Sigmoid colon (tissue), 7 donors: ENCODE data around the gene IWS1. TPM values are rescaled to one million over a fixed set of nuclear protein-coding genes. Genes with fewer than 3 reads are reported as not detected.

Source experiments
- DNase-seq: peaks from one replicate; pipeline ENCODE4 v3.0.0-alpha.2; 2019
- H3K27ac ChIP-seq, 4 donors: fragments of 200-600 bp; sonication (generic); one replicate each; pipeline ENCODE4 v1.5.1; 2016 to 2019; ENCODE audit warnings: mild to moderate bottlenecking in 1 of 4
- H3K27me3 ChIP-seq, 3 donors: fragments of 200-600 bp; sonication (generic); one replicate each; pipeline ENCODE4 v1.5.1; 2019; ENCODE audit warnings: mild to moderate bottlenecking in 1 of 3
- H3K36me3 ChIP-seq, 4 donors: fragments of 200-600 bp; sonication (generic); one replicate each; pipeline ENCODE4 v1.5.1; 2016 to 2019
- H3K4me1 ChIP-seq, 4 donors: fragments of 200-600 bp; sonication (generic); one replicate each; pipeline ENCODE4 v1.5.1; 2017 to 2019
- H3K4me3 ChIP-seq, 4 donors: fragments of 200-600 bp; sonication (generic); one replicate each; pipeline ENCODE4 v1.5.1; 2017 to 2019; ENCODE audit warnings: mild to moderate bottlenecking in 2 of 4, moderate library complexity in 1 of 4
- H3K9me3 ChIP-seq, 4 donors: fragments of 200-600 bp in 3 of 4; sonication (generic) in 3 of 4; one replicate each; pipeline versions ENCODE4 v1.5.1 to v1.6.1; 2013 to 2019
- CTCF ChIP-seq, 4 experiments: fragments of 450-650 bp in 3 of 4; fragments of 200-600 bp in 1 of 4; IDR thresholded peaks; one replicate each; pipeline ENCODE4 v1.5.1; 2016 to 2019; ENCODE audit warnings: antibody characterized with exemption in 4 of 4, mild to moderate bottlenecking in 3 of 4, moderate library complexity in 2 of 4
- EP300 ChIP-seq, 4 donors: sonication (generic); formaldehyde crosslinking; IDR thresholded peaks; one replicate each; pipeline ENCODE4 v1.6.1; 2017; ENCODE audit warnings: antibody characterized with exemption in 4 of 4
- POLR2A ChIP-seq, 2 donors: fragments of 450-650 bp; IDR thresholded peaks; one replicate each; pipeline ENCODE4 v1.6.1; 2016; ENCODE audit warnings: antibody characterized with exemption in 2 of 2, mild to moderate bottlenecking in 2 of 2, moderate library complexity in 2 of 2
- POLR2AphosphoS5 ChIP-seq, 4 donors: sonication (generic); formaldehyde crosslinking; IDR thresholded peaks; one replicate each; pipeline ENCODE4 v1.6.1; 2017; ENCODE audit warnings: antibody characterized with exemption in 4 of 4
- WGBS, 2 donors: extraction: QIAGEN DNeasy Blood & Tissue Kit; methylation state at CpG; one replicate each; pipeline ENCODE4 v1.1.7; 2013; 5-methylcytosine and 5-hydroxymethylcytosine counted together
- intact Hi-C: fragments of 100-400 bp; cut with DNase I; formaldehyde crosslinking; loops from one replicate; pipeline ENCODE4 v1.15.1; 2023
- polyA plus RNA-seq, 3 donors: library from polyadenylated mRNA; stranded (reverse); fragments of 200-250 nt; gene quantifications; one replicate each; pipeline ENCODE4 v1.2.3, GENCODE V29; 2013
- total RNA-seq, 4 donors: library from RNA; depleted of rRNA; stranded (reverse); fragments of >200 nt; gene quantifications; one replicate each; pipeline ENCODE4 v1.1.0, GENCODE V29; 2016
- donor health status: healthy with polysubstance abuse.
- donor health status: Bipolar disorder and iron deficiency.
- donor health status: healthy.

Gene IWS1
- total and polyA plus RNA-seq, 7 donors: 28.1 to 47.9 (median 31.2) TPM

- peaks cover 0 to 51% (median 26%) of the 10 kb centered on the region in 4 donors for H3K36me3 ChIP-seq
- H3K9me3 ChIP-seq: no peaks in the 10 kb centered on the region
- intact Hi-C loops: loop anchor here (2.0 to 10.0 kb wide), 3 partner anchors 155 to 285 kb away; partner anchors contain the start of gene ERCC3
- TF ChIP-seq CTCF (IDR thresholded peaks at IDR 0.05) (no peak), POLR2AphosphoS5 (IDR thresholded peaks at IDR 0.05) (no peak), EP300 (IDR thresholded peaks at IDR 0.05) (no peak), POLR2A (IDR thresholded peaks at IDR 0.05) (no peak)
- WGBS, 2 donors: 65% methylated on average over 8 of the region's 8 CpGs
- H3K4me3 ChIP-seq: no peak overlapping the region
- DNase-seq: no peak
- H3K27ac ChIP-seq: no peak overlapping the region
- H3K4me1 ChIP-seq: no peaks in the 10 kb centered on the region
- no peaks in the 10 kb centered on the region for H3K27me3 ChIP-seq
Measured at GRCh38 chr2:127479866-127480743, 46.2 kb downstream of the IWS1 start.

GRCh38 chr2:127479219-127479825 lies 47.0 kb downstream of the IWS1 start:
- no peak overlapping the region for H3K27ac ChIP-seq
- 67 to 72% methylated on average over 5 of the region's 5 CpGs for WGBS, 2 donors
- no peaks in the 10 kb centered on the region for H3K27me3 ChIP-seq
- intact Hi-C loops: no loop called here
- no peak overlapping the region for H3K4me3 ChIP-seq
- H3K9me3 ChIP-seq: no peaks in the 10 kb centered on the region
- DNase-seq: no peak
- TF ChIP-seq CTCF (IDR thresholded peaks at IDR 0.05) (peak; percentile 33 to 66 (median 58)), POLR2AphosphoS5 (IDR thresholded peaks at IDR 0.05) (no peak)
- H3K4me1 ChIP-seq: no peaks in the 10 kb centered on the region
- H3K36me3 ChIP-seq: peaks cover 0 to 43% (median 23%) of the 10 kb centered on the region in 4 donors

- no peaks in the 10 kb centered on the region for H3K27me3 ChIP-seq
- intact Hi-C loops: no loop called here
Measured at GRCh38 chr2:127475788-127476187, 50.5 kb downstream of the IWS1 start.

GRCh38 chr2:127472268-127472667 lies 54.0 kb downstream of the IWS1 start:
- no peak for TF ChIP-seq CTCF (IDR thresholded peaks at IDR 0.05)
- TF ChIP-seq EP300 (IDR thresholded peaks at IDR 0.05): no peak
- TF ChIP-seq POLR2A (IDR thresholded peaks at IDR 0.05): no peak
- no peak for TF ChIP-seq POLR2AphosphoS5 (IDR thresholded peaks at IDR 0.05)
- H3K4me1 ChIP-seq: no peaks in the 10 kb centered on the region
- H3K4me3 ChIP-seq: no peak overlapping the region
- H3K27me3 ChIP-seq: no peaks in the 10 kb centered on the region
- peaks cover 0 to 18% (median 0%) of the 10 kb centered on the region in 4 donors for H3K36me3 ChIP-seq
- intact Hi-C loops: no loop called here
- no peaks in the 10 kb centered on the region for H3K9me3 ChIP-seq
- no peak overlapping the region for H3K27ac ChIP-seq
- DNase-seq: no peak
- WGBS, 2 donors: 94 to 97% methylated on average over 1 of the region's 1 CpG

More at GRCh38 chr2:127475788-127476187, 50.5 kb downstream of the IWS1 start:
- H3K9me3 ChIP-seq: no peaks in the 10 kb centered on the region
- no peak overlapping the region for H3K4me3 ChIP-seq
- no peak for DNase-seq
- H3K27ac ChIP-seq: no peak overlapping the region
- TF ChIP-seq CTCF (IDR thresholded peaks at IDR 0.05) (no peak), EP300 (IDR thresholded peaks at IDR 0.05) (no peak), POLR2A (IDR thresholded peaks at IDR 0.05) (no peak)
- H3K4me1 ChIP-seq: no peaks in the 10 kb centered on the region
- peaks cover 0 to 11% (median 4%) of the 10 kb centered on the region in 4 donors for H3K36me3 ChIP-seq
- WGBS, 2 donors: 99% methylated on average over 2 of the region's 2 CpGs
